ENCODE measurements around the gene RPA3. TPM values are rescaled to one million over a fixed set of nuclear protein-coding genes. Genes with fewer than 3 reads are reported as not detected.

RPA3 gene
- total RNA-seq, 4 donors from 2014 or later = 5.3 to 19.2 (median 18.6) TPM

DNA sequence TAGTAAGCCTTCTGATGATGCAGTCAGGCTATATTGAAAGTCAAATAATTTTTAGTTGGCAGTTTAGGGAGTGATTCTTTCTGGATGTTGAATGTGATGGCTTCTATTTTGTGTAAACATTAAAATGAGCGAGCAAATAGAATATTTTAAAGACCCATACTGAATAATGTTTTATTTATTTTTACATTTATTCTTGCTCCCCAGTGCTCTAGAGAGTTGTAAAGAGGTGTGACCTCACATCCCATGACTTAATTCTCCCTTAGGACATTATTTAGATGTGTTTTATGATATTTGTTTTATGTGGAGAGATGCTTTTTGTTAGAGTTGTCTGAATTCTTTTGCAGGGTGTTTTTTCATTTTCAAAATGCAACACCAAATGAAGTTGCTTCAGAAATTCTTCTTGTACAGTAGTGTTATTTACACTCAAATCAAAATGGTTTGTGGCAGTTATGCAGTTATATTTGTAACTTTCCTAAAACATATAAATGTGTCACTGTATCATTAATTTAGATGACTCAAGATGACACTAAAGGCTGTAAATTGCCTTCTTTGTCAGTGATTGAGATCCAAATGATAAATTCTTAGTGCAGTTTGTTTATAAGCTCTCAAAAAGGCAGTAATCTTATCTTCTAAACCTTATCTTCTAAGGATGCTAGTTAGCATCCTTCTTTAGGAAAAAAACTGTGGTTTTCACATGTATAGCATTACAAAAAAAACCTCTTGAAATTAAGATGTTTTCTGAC is 65.4 kb downstream of the RPA3 start:
- Histone ChIP-seq H3K36me3 (no peaks in the 10 kb centered on the region), H3K27ac (no peak overlapping the region), H3K9me3 (no peaks in the 10 kb centered on the region), H3K27me3 (no peaks in the 10 kb centered on the region), H3K4me1 (no peaks in the 10 kb centered on the region), H3K4me3 (no peak overlapping the region)
- TF ChIP-seq CTCF (IDR thresholded peaks at IDR 0.05) (no peak), POLR2A (IDR thresholded peaks at IDR 0.05) (no peak)
- no peak for DNase-seq
- intact Hi-C loops (cut with DNase I; ENCODE audit: low total_unique reads) = no loop called here

GRCh38 chr7:7651479-7651878 is 66.9 kb downstream of the RPA3 start:
- Histone ChIP-seq H3K36me3 (no peaks in the 10 kb centered on the region), H3K9me3 (no peaks in the 10 kb centered on the region), H3K27me3 (no peaks in the 10 kb centered on the region), H3K27ac (no peak overlapping the region), H3K4me3 (no peak overlapping the region), H3K4me1 (no peaks in the 10 kb centered on the region)
- DNase-seq = no peak
- intact Hi-C loops (cut with DNase I; ENCODE audit: low total_unique reads) = no loop called here
- TF ChIP-seq CTCF (IDR thresholded peaks at IDR 0.05) = no peak
- TF ChIP-seq POLR2A (IDR thresholded peaks at IDR 0.05) = no peak

- no peak for DNase-seq
- Histone ChIP-seq H3K27me3 (no peaks in the 10 kb centered on the region), H3K27ac (no peak overlapping the region), H3K9me3 (no peaks in the 10 kb centered on the region), H3K4me1 (no peaks in the 10 kb centered on the region), H3K4me3 (no peak overlapping the region), H3K36me3 (no peaks in the 10 kb centered on the region)
- intact Hi-C loops (cut with DNase I; ENCODE audit: low total_unique reads) = no loop called here
- TF ChIP-seq POLR2A (IDR thresholded peaks at IDR 0.05) (no peak), CTCF (IDR thresholded peaks at IDR 0.05) (no peak)
Measured at GRCh38 chr7:7650682-7651206, 67.7 kb downstream of the RPA3 start.

DNA sequence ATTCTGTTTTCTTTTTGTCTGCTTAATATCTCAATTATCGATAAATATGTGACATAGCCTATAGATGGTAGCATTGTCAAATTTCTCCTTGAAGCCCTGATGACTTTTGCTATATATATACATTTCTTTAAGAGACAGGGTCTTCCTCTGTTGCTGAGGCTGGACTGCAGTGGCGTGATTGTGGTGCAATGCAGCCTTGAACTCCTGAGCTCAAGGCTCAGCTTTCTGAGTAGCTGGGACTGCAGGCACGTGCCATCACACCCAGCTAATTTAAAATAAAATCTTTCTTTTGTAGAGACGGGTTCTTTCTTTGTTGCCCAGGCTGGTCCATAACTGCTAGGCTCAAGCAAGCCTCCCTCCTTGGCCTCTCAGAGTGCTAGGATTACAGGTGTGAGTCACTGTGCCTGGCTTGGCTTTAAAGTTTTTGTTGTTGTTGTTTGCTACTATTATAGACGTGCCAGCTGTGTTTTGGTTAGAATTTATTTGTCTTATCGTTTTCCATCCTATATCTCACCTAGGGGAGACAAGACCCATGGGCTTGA is 70.8 kb downstream of the RPA3 start:
- no peaks in the 10 kb centered on the region for H3K4me1 ChIP-seq
- H3K9me3 ChIP-seq = no peaks in the 10 kb centered on the region
- DNase-seq = no peak
- TF ChIP-seq POLR2A (IDR thresholded peaks at IDR 0.05) (no peak), CTCF (IDR thresholded peaks at IDR 0.05) (no peak)
- no peak overlapping the region for H3K4me3 ChIP-seq
- intact Hi-C loops (cut with DNase I; ENCODE audit: low total_unique reads) = no loop called here
- no peaks in the 10 kb centered on the region for H3K36me3 ChIP-seq
- H3K27ac ChIP-seq = no peak overlapping the region
- no peaks in the 10 kb centered on the region for H3K27me3 ChIP-seq

DNA sequence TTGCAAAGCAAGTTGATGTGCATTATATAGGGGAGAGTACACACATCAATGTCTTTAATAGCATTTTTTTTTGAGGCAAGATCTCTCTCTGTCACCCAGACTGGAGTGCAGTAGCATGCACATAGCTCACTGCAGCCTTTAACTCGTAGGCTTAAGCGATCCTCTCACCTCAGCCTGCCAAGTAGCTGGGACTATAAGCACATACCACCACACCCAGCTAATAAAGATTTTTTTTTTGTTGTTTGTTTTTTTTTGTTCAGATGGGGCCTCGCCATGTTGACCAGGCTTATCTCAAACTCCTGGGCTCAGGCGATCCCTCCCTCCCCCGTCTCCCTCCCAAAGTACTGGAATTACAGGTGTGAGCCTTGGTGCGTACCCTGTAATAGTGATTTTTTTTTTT is 76.3 kb downstream of the RPA3 start:
- H3K4me3 ChIP-seq = no peak overlapping the region
- no peak for DNase-seq
- TF ChIP-seq POLR2A (IDR thresholded peaks at IDR 0.05) = no peak
- no peak for TF ChIP-seq CTCF (IDR thresholded peaks at IDR 0.05)
- no peaks in the 10 kb centered on the region for H3K9me3 ChIP-seq
- H3K36me3 ChIP-seq = no peaks in the 10 kb centered on the region
- intact Hi-C loops (cut with DNase I; ENCODE audit: low total_unique reads) = no loop called here
- H3K27me3 ChIP-seq = no peaks in the 10 kb centered on the region
- H3K4me1 ChIP-seq = no peaks in the 10 kb centered on the region
- no peak overlapping the region for H3K27ac ChIP-seq

Measured in uterus (tissue), 4 donors.